Amygdala (tissue), 56 donors: Measurements from ENCODE around the gene ACAD9.
A peak's percentile ranks its signal among the peaks of the same experiment; 100 is the strongest.

Experiments used
- DNase-seq, 56 donors: peaks; one replicate each; lab custom pipeline; 2025; lab: John Stamatoyannopoulos, UW

The ACAD9 gene

GRCh38 chr3:128932516-128933212 lies 53.2 kb downstream of the ACAD9 start:
- DNase-seq, result no peak

DNA sequence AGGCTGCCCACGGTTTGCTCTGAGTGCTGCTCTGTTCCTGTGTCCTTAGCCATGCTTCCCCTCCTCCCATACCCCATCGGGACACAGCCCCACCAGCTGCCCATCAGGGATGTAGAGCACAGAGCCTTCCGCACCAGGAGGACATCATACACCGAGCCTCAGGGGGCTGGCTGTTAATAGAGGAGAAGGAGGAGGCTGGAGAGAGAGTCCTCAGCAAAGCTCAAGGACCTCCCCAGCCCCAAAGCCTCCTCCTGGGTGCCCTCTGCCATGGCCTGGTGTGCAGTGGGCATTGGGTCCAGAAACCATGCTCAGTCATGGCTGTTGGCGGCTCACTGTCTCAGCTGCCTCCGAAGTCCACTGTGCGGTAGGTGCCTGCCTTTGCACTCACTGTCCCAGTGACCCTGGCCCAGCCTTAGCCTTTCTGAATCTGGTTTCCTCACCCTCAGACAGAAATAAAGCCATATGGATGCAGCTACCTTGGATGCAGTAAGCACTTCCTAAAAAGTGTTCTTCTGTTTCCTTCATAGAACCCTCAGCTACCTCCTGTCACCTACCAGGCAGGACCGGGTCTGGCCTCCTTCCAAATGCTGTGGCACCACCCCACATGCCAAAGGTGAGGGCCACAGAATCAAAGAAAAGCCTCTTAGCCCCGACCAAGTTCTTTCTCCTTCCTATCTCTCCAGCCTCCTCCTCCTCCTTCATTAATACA lies 53.9 kb downstream of the ACAD9 start:
- no peak for DNase-seq

DNA sequence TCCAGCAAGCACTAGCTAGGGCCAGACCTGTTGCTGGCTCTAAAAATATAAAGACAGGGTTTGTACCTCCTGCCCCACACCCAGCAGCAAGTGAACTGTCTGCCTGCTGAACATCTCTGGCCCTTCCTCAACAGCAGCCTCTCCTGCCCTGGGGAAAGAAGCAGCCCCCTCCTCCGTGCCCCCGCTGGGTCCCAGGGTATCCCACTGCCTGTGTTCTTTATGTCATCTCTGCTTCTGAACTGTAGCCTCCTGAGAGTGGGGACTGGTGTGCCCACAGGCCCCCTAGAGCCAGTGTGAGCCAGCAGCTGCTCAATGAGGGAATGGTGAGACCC lies 54.5 kb downstream of the ACAD9 start:
- DNase-seq, result no peak

- no peak for DNase-seq
Observed at GRCh38 chr3:128935922-128936321, 56.5 kb downstream of the ACAD9 start.

DNA sequence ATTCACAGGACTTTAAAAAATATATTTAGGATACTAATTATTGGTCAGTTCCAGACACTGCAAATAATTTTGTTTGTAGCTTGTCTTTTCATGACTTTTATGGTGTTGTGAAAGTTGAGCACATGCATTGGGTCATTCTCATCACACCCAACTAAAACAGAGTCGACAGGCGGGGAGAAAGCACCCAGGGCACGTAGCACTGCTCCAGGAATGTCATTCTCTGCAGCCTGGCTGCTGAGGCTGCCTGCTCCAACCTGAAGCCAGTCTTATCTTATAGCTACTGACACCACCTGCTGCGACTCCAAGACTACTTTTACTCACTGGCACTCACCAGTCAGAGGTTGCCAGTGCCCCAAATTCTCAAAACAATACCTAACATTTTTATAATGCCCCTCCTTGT lies 56.9 kb downstream of the ACAD9 start:
- no peak for DNase-seq

- no peak for DNase-seq
Observed at GRCh38 chr3:128940252-128940651, 60.8 kb downstream of the ACAD9 start.

DNA sequence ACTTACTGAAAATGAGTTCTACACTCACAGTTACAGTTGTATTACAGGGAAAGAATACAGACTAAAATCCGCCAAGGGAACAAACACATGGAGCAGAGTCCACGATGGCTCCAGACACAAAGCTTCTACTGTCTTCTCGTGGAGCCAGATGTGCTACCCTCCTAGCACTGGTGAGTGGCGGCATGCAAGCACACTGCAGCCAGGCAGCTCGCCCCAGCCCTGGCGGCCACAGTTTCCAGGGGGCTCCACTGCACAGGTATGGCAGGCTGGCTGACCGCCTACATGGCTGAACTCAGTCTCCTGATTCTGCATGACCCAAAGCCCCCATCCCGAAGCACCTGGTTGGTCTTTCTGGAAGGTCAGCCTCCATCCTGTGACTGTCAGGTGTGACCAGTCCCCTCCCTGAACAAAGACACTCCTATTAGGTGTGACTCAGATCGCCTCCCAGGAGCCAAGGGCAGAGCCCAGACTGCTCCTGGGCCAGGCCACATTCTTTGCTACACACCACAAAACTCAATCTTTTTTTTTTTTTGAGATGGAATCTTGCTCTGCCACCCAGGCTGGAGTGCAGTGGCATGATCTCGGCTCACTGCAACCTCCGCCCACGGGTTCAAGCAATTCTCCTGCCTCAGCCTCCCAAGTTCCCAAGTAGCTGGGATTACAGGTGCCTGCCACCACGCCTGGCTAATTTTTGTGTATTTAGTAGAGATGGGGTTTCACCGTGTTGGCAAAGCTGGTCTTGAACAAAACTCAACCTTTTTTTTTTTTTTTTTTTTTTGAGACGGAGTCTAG lies 62.9 kb downstream of the ACAD9 start:
- DNase-seq, result no peak

DNA sequence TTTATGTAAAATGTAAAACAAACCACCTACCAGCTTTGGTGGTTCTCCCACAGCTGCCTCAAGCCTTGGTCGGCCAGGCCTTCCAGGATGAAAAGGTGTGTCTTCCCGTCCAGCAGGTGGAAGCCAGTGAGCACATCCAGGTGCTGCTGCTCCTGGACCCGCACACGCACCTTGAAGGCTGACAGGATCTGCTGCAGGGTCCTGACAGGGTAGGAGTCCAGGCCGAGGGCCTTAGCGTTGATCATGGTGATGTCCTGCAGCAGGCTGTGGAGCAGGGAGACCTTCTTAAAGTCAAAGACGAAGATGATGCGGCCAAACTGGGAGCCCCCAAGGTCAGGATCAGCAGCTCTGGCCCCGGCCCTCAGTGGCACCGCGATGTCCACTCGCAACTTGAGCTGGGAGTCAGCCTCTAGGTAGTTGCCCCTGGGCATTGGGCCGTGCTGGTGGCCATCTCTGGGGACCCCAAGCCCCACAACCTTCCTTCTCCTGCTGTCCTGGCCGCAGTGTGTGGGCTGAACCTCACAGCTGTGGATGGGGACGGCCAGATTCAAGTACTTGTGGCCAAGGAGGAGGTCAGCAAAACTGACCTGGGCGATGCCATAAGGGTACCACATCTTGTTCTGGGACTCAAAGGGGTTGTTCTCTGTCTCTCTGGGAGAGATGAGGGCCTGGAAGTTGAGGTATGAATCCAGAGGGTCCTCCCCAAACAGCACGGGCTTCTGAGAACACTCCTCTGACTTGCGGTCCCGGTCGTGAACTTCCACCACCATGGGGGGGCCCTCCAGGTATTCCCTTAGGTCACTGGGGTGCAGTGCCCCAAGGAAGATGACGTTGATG lies 65.8 kb downstream of the ACAD9 start:
- DNase-seq, result no peak

GRCh38 chr3:128945878-128946175 lies 66.4 kb downstream of the ACAD9 start:
- DNase-seq, result no peak

DNA sequence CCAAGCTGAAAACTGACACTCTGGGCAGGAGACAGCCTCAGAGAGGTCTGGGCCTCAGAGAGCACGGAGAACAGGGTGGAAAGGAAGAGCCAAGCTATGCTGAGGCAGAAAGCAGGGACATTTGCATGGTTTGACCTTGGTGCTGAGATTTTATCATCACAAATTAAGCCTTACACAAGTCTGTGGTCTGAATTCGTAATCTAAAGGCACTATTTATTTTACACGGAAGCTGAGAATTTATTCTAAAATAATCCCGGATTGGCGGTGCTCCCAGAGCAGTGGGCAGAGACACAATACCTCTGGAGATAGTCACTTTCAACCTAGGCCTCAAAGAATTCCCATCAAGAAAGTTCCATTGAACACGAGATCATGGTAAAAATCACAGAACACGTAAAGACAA lies 67.0 kb downstream of the ACAD9 start:
- DNase-seq, result no peak

DNA sequence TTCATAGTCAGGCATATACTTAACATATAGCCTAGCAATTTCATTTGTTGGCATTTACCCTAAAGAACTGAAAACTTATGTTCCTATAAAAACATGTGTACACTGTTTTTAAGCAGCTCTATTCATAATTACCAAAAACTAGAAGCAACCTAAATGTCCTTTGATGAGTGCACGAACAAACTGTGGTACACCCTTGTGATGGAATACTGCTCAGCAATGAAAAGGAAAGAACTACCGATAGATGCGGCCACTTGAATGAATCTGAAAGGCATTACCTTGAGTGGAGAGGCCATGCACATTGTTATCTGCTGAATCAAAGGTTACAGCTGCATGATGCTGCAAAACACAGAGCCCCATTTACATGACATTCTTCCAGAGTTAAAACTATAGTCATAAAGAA lies 69.7 kb downstream of the ACAD9 start:
- DNase-seq, result no peak

GRCh38 chr3:128950223-128950938 lies 71.0 kb downstream of the ACAD9 start:
- DNase-seq, result peak in 6 of 56 donors; percentile 2 to 29 (median 20)

DNA sequence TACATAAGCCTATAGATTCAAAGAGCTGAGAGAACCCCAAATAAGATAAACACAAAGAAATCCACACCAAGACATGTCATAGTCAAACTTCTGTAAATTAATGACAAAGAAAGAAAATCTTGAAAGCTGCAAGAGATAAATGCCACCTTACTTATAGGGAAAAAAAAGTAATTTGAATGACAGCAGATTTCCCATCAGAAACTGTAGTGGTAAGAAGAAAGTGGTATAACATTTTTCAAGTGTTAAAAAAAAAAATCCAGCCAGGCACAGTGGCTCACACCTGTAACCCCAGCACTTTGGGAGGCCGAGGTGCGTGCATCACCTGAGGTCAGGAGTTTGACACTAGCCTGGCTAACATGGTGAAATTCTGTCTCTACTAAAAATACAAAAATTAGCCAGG lies 77.0 kb downstream of the ACAD9 start:
- DNase-seq, result no peak
